HG02571 (cell line): ENCODE measurements around the gene UBE3D.
"Not testable (repeated sequence)": the region's sequence is repeated elsewhere in the genome, so short reads cannot be mapped to it uniquely, and the experiment has no call there.

Experiments
- ATAC-seq: cut with Tn5 transposase; IDR thresholded peaks from one replicate; pipeline ENCODE4 v1.9.1; 2021; ENCODE audit warnings: mild to moderate bottlenecking, moderate library complexity; ENCODE audit not compliant: unreplicated experiment

Gene UBE3D

DNA sequence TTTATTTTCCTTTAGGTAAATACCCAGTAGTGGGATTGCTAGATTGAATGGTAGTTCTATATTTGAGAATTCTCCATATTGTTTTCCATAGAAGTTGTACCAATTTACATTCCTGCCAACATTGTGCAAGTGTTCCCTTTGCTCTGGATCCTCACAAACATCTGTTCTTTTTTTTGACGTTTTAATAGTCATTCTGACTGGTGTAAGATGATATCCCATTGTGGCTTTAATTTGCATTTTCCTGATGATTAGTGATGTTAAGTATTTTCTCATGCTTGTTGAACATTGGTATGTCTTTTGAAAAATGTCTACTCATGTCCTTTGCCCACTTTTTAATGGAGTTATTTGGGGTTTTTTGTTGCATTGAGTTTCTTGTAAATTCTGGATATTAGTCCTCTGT is 85.6 kb downstream of the UBE3D start:
- no peak for ATAC-seq

DNA sequence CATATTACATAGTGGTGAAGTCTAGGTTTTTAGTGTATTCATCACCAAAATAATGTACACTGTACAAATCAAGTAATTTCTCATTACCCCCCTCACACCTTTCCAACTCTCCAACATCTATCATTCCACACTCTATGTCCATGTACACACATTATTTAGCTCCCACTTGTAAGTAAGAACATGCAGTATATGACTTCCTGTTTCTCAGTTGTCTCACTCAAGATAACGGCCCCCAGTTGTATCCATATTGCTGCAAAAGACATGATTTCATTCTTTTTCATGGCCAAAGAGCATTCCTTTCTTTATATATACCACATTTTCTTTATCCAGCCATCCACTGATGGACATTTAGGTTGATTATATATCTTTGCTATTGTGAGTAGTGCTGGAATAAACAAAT is 86.0 kb downstream of the UBE3D start:
- ATAC-seq = no peak

DNA sequence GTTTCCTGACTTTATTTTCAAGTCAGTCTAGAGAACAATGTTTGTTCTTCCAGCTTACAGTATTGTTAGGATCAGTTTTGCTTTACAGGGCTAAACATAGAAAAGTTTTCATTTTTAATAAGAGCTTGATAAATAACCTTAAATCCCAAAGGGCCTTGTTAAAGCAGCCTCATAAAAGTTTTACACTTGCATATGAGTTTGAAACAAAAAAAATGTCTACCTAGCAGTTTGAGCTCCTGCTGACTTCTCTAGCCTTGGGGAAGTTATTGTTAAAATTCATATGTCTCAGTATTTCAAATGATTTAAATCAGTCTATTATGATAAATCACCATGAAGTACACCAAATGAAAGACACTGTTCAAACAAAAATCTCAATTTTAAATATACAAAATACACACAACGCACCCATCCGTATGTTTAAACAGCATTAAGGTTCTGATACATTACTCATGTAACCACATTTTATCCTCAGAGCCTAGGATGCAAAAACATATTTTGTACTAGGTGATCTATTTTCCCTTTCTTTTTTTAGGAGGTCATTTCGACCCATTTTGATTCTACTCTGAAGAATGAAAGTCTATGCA is 87.2 kb downstream of the UBE3D start:
- no peak for ATAC-seq

DNA sequence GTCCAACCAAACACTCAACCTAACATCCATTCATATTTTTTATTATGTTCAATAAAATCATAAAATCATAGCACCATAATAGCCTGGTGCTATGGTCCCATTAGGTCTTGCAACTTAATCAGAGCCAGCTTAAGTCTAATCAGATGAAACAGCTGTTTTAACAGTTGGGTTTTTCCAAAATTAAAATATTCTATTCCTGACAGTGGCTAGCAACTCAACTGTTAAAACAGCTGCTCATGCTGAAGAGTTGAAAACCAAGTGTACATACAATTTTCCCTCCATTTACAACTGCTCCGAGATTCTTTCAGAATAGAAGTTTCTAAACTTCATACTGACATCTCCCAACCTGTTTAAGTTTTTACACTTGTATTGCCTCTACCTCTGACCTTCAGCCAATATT is 89.5 kb downstream of the UBE3D start:
- ATAC-seq = no peak

DNA sequence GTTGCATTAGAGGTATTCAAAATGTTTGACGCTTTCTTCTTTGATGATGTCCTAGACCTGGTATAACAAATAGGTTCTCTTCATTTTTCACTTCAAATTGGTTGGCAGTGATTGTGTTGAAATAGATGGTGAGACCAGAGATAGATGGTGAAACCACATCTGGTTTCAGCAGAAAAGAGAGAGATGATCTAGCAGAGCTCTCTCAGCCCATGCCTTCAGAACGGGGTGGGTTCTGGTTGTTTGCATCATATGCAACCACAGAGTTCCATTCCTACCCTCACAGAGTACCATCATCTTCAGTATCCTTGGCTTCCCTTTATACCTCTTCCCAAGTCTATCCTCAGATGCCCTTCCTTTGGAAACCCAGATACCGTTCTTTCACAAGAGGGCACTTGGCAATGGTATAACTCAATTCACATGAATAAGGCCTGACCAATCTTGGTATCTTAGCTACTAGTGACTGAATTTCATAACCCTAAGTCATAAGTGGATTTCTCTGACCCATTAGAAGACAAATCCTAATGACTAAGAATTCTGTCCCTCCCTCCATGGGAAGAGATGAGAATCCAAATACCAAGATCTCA is 93.7 kb downstream of the UBE3D start:
- no peak for ATAC-seq

DNA sequence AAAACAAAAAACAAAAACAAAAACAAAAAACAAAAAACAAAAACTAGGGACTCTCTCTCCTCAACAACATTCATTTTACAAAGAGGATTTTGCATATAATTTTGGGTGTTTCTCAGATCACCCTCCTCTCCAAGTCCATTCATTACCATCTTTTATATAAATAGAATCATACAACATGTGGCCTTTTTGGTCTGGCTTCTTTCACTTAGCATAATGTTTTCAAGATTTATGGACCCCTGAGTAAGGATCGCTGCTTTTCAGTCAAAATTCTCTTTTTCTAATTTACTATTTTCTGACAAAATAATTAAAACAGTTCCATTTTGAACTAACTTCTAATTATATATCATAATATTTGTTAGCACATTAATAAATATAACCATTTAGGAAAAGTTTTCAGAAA is 94.8 kb downstream of the UBE3D start:
- ATAC-seq = no peak

DNA sequence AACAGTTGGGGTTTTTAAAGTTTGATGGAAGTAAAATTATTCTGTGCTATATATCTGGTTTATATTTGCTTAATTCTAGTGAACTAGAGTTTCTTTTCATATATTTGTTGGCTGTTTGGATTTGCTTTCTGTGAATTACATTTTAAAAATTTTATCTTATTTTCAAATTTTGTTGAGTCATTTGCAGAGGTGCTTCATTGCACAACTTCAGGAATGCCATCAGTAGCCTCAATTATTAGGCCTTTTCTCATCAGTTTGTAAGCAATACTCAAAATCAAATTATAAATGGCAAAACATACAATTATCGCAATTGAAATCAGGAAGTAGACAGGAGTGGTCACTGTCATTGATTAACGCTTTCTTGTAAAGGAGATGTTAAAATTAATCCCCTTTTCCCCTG is 96.9 kb downstream of the UBE3D start:
- no peak for ATAC-seq

DNA sequence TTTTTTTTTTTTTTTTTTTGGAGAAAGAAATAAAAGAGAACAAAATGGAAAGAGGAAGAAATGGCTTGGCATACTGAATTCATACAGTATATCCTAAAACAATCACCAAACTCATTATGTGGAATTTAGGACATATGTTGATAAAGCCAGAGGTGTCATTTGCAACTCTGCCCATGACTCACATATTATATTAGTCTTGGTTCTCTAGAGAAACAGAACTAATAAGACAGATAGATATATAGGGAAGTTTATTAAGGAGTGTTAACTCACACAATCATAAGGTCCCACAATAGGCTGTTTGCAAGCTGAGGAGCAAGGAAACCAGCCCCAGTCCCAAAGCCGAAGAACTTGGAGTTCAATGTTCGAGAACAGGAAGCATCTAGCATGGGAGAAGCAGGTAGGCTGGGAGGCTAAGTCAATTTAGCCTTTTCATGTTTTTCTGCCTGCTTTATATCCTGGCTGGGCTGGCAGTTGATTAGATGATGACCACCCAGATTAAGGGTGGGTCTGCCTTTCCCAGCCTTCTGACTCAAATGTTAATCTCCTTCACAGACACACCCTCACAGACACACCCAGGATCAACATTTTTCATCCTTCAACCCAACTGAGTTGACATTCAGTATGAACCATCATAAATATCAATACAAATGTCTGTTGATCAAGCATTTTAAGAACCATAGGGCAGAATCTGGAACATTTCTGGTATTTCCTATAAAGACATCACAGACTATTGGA is 102.3 kb downstream of the UBE3D start:
- no peak for ATAC-seq

DNA sequence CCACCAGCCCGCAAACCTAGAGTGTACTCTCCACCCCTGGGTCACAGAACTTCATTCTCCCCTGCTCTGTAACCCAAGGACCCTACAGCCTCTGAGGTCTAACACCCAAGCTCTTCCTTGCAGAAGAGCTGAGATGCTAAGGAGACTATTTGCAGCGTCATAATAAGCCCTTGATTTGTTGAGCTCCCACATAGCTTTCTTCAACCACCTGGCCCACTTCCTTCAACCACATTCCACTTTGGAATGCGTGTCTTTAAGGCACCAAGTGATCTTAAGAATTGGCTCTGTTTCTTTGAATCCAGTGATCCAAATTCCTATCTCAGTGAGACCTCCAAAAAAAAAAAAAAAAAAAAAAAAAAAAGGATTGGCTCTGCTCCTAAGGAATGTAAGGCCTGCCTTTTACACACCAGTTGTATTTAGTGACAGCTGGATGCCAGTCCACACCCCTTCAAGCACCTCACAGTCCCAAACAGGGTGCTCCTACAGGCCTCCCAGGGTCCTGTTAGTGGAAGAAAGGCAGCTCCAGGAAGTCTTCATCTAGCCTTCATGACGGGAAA is 106.2 kb downstream of the UBE3D start:
- no peak for ATAC-seq

DNA sequence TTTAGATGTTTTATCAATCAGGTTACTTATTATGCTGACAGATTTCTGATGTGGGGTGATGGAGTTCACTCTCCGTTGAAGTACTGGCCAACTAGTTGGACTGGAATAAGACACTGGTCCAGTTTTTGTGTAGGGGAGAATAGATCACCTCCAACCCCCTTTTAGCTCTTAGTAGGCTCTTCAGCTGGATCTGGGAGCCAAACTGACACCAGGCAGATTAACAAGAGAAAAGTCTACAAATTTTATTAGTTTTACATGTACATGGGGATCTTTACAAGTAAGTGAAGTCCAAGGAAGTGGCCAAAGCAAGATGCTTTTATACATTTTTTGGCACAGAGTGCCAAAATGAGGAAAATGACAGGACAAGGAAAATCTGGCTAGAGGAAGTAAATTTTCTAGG is 107.1 kb downstream of the UBE3D start:
- ATAC-seq = no peak

DNA sequence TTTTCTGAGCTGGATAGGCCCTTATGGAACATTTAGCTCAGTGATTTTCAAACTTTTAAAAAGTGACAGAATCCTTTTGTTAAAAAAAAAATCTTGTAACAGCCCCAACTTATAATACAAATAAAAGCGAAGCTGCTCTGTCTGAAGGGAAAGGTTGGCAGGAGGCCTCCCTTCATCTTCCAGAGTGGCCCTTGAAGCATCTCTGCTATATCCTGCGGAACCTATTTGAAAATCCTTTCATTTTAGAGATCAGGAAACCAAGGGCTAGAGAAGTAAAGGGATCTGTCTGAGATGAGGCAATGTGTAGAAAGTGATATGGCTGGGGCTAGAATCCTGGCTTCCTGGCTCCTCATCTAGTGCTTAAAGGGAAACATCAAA is 107.8 kb downstream of the UBE3D start:
- no peak for ATAC-seq

DNA sequence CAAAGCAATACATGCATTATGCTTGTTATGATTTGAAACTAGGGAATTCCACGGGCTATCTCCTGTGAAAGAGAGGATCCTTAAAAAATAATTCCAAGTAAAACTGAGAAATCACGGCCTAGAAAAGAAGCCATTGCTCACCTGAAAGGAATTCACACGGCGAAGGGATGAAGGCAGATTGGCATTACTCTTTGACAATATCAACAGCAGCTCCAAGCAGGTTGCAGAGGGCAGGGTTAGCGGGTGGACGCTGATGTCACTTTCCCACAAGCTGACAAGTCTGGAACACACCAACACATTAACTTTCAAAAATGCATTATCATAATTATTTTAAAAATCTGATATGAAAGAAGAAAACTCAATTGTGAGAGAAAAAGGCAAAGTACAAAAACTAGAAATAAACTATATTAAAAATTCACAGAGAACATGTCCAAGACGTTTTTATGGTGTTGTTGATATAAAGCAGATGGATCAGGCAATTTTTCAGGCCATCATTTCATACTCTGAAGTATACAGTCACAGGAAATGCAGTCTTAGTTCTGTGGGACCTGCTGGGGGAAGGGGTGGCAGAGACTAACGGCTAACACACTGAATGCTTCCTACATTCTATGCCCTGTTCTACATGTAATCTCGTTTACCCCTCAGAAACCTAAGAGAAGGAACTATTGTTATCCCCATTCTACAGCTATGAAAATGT is 108.3 kb downstream of the UBE3D start:
- no peak for ATAC-seq

DNA sequence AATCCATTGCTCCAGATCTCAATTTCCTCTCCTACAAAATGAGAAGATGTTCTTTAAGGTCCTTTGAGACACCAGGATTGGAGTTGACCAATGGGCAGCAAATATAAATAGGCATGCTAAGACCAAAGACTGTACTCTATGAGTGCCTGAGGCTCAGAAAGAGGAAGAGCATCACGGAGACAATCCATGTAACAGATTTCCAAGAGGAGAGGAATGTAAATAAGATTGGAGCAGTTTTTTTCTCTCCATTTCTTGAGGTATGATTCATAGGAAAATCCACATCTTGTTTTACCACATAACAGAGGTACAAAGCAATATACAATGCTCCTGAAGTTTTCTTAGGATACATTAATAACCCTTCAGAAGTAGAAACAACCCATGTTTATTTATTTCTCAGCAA is 109.8 kb downstream of the UBE3D start:
- ATAC-seq = no peak

DNA sequence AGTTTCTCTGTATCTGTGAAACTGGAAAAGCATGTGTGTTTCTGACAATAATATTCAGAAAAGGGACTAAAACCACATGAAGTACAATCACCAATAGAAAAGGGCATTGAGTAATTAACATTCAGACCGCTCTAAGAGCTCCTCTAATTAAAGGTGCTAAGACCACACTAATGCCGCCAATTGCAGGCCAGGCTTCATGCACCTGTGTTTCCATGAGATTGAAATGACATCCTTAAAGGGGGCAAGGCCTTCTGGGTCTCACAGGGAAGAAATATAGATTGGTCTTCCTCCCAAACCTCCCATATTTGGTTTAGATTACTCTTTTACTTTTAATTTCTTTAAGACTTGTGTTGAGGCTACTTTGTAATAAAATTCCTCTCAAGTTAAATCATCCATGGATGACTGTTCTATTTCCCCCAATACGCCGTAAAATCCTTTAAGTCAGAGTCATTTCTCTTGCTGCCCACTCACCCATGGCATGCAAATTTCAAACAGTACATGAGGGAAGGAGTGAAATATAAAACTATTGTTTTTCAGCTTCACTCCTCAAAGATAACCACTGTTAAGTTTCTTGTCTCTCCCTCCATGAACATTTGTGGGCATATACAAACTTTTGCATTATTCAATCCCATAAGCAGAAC is 110.6 kb downstream of the UBE3D start:
- no peak for ATAC-seq

DNA sequence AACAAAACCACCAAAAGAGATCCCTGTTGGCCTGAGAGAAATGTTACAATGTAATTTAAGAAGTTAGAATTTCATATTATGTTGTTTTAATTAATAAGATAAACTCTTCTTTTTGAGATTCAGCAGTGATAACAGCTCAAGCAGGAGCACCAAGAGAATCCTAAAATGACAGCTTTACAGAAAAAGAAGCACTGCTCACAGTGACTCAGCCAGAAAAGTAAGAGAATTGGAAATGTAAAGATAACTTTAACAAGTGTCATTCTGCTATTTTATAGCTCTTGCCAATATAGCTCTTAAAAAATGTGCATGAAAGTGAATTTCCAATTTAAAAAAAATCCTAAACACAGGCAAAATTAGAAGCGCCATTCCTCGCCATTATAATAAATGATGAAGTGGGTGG is 111.3 kb downstream of the UBE3D start:
- ATAC-seq = no peak

DNA sequence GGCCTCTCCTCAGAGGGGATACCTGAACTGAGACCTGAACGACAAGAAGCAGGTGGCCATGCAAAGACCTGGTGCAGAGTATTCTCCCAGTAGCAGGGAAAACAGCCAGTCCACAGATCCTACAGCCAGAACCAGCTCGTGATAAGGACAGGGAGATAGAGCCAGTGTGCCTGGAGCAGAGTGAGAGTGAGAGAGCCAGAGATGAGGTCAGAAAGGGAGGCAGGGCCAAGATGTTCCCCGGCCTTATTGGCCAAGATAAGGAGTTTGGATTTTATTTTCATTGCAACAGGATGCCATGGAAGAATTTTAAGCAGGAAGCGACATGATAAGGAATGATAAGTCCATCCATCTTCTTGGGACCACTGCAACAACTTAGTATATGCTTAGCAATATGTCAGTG is 111.8 kb downstream of the UBE3D start:
- no peak for ATAC-seq

DNA sequence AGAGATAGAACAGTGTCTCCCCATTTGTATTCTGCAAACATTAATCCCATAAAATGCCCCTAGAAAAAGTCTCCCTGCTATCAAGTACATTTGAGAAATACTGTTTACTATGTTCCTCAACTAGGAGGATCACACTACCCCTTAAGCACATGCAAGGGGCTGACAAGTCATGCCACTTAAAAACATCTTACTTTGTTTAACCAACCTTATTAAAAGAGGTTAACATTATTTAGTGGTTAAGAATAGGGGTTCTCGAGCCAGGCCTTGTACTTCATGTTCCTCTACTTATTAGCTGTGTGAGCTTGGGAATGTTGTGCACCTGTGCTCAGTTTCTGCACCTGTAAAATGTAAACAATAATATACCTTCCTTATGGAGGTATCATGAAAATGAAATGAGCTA is 113.7 kb downstream of the UBE3D start:
- no peak for ATAC-seq

DNA sequence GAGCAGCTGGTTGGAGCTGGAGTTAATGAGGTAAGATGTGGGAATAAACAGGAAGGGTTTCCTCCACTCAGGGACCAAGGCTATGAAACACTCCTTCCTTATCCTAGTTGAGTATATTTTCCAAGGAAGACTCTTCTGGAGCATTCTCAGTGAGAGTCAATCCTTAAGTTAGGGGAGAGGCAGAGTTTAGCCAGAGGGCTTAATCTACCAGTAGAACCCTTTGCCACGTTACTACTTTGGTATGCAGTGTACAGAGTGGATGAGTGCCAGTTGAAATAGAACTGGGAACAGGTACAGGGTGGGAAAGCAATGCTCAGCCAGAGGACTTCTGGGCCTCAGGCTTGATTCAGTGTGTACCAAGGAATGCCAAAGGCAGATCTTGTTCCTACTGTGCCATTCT is 114.3 kb downstream of the UBE3D start:
- no peak for ATAC-seq

DNA sequence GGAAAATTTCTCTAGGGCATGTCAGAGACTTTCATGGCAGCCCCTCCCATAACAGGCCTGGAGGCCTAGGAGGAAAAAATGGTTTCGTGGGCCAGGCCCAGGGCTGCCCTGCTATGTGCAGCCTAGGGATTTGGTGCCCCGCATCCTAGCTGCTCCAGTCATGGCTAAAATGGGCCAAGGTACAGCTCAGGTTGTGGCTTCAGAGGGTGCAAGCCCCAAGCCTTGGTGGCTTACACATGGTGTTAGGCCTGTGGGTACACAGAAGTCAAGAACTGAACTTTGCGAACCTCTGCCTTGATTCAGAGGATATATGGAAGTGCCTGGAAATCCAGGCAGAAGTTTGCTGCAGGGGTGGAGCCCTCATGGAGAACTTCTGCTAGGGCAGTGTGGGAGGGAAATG is 134.7 kb downstream of the UBE3D start:
- ATAC-seq = not testable (repeated sequence)

DNA sequence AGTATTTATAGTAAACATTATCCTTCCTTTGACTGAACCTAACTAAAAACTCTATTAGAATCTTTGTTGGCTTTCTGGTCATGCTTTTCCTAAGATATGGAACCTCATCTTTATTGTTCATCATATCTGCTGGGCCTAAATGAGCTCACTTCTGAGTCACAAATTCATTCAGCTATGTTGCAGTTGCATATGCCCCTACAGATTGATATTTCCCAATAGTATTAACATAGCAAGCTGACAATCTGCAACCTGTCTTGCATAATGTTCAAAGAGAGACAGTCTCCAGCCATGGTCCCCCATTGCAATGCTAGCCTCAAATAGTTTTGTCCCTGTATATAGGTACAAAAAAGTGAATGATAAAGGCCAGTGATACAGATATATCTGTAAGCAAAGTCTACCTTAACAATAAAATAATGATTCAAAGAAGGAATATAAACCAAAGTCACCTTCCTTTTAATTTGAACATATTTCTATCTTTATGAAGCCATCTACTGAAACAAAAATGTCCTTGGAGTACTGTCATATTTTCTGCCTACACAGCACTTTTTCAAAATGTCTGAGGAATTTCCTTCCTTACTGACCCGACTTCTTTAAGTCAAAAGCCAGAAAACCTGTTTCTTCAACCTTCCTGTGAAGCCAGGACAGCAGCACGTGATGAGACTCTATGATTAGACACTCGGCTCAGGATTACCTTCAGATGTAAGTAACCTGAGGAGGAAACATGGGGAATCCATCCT is 140.7 kb downstream of the UBE3D start:
- no peak for ATAC-seq

DNA sequence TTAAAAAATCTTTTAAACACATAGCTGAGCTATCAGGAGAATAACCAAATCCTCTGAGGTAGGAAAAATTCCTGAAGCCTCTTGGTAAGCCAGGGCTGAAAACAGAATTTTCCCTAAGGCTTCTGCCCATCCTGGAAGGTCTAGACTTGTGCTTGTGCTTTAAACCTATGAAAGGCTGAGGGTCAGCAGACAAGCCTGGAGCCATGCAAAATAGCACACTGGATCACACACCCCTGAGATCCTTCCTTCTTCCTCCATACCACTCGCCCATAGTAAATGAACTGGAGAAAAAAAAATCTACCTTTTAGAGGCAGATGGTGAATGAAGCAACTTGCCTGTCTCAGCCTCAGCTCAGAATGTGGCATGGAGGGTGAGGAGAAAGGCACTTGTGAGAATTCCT is 144.4 kb downstream of the UBE3D start:
- ATAC-seq = no peak
